ENCODE data around the gene SERPINI1.

DNA sequence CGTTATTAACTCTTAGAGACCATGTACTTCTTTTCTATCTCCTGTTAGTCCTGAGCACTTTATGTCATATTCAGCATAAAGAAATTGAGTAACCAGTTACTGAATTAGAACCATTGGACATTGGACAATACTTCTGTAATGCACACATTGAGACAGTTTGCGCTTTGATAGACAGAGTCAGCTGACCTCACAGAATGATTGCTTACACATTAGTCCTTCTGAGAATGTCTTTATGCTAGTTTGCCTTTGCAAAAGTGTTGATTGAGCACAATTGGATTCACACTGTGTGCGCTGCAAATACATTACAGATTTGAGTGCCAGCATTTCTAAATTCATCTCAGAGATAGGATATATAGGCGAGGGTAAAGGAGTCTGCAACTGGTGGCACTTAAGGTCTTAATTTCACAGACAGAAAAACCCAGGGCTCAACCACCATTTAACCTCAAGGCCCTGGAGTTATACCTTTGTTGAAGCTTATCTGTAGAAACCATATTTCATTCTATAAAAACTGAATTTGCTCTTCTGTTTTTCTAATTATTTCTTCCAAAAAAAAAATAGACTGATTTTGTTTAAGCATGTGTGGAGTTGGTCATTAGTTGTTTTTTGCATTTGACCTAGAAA is 3.8 kb downstream of the SERPINI1 start:
- TF ChIP-seq, protein P1, sequence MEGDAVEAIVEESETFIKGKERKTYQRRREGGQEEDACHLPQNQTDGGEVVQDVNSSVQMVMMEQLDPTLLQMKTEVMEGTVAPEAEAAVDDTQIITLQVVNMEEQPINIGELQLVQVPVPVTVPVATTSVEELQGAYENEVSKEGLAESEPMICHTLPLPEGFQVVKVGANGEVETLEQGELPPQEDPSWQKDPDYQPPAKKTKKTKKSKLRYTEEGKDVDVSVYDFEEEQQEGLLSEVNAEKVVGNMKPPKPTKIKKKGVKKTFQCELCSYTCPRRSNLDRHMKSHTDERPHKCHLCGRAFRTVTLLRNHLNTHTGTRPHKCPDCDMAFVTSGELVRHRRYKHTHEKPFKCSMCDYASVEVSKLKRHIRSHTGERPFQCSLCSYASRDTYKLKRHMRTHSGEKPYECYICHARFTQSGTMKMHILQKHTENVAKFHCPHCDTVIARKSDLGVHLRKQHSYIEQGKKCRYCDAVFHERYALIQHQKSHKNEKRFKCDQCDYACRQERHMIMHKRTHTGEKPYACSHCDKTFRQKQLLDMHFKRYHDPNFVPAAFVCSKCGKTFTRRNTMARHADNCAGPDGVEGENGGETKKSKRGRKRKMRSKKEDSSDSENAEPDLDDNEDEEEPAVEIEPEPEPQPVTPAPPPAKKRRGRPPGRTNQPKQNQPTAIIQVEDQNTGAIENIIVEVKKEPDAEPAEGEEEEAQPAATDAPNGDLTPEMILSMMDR (IDR thresholded peaks at IDR 0.05 in 8 of 11, conservative IDR thresholded peaks at IDR 0.05 in 3 of 11): no peak
- TF ChIP-seq POLR2A (IDR thresholded peaks at IDR 0.05) (no peak), POLR2AphosphoS5 (IDR thresholded peaks at IDR 0.05) (no peak)

Data from spleen (tissue), 7 donors.